ENCODE data around the gene CCDC60.

GRCh38 chr12:119406811-119407210 lies 72.3 kb downstream of the CCDC60 start:
- TF ChIP-seq CTCF (IDR thresholded peaks at IDR 0.05) = no peak
- no peak for TF ChIP-seq POLR2A (IDR thresholded peaks at IDR 0.05)
